ENCODE measurements around the gene INTS13. TPM values are rescaled to one million over a fixed set of nuclear protein-coding genes. Genes with fewer than 3 reads are reported as not detected.

Gene INTS13
- total and polyA plus RNA-seq, 2 of the 4 experiments (the other 2 are of a cell fraction) = 9.9 to 31.9 TPM

GRCh38 chr12:26855337-26855736 is 82.4 kb downstream of the INTS13 start:
- Histone ChIP-seq H4K8ac (ENCODE audit: low read depth in 2 of 2, low read length in 2 of 2) (no peak overlapping the region), H3K56ac (ENCODE audit: extremely low read depth, insufficient read depth, low read length) (no peak overlapping the region), H2BK120ac (ENCODE audit: low read depth, low read length) (no peak overlapping the region), H3K9ac (ENCODE audit: low read depth, low read length) (no peak overlapping the region), H3K9me3 (ENCODE audit: control insufficient read depth, insufficient read depth, low read length) (no peaks in the 10 kb centered on the region), H3K18ac (ENCODE audit: low read depth, low read length) (no peak overlapping the region), H3K36me3 (ENCODE audit: control insufficient read depth, insufficient read depth, low read length) (no peaks in the 10 kb centered on the region), H2BK20ac (ENCODE audit: low read depth, low read length) (no peak overlapping the region), H4K20me1 (ENCODE audit: insufficient read depth, low read length) (no peaks in the 10 kb centered on the region), H2BK5ac (ENCODE audit: low read depth, low read length, poor library complexity, severe bottlenecking) (no peak overlapping the region), H2AK5ac (ENCODE audit: low read depth, low read length) (no peak overlapping the region), H3K79me1 (ENCODE audit: low read depth in 1 of 2, low read length in 2 of 2) (no peaks in the 10 kb centered on the region), H4K5ac (ENCODE audit: low read depth, low read length) (no peak overlapping the region), H2AK9ac (replicated peaks; ENCODE audit: low read depth, low read length, poor library complexity) (no peak overlapping the region), H3K4me2 (ENCODE audit: low read depth, low read length) (no peak overlapping the region), H2BK15ac (ENCODE audit: low read depth, low read length) (no peak overlapping the region), H3K27me3 (ENCODE audit: control insufficient read depth, insufficient read depth, low read length) (peaks cover 13% of the 10 kb centered on the region), H2AFZ (replicated peaks; ENCODE audit: low read length, poor library complexity) (no peak overlapping the region), H3K23ac (ENCODE audit: low read depth, low read length) (no peak overlapping the region), H3K27ac (ENCODE audit: insufficient read depth, low read length) (no peak overlapping the region), H3K4me1 (ENCODE audit: control insufficient read depth, insufficient read depth, low read length) (0 out of 2 replicates have a peak, but pooled peaks cover 2% of the 10 kb centered on the region), H3K4me3 (ENCODE audit: insufficient read depth, low read depth, low read length) (no peak overlapping the region), H3K14ac (replicated peaks; ENCODE audit: low read depth, low read length) (no peak overlapping the region), H4K91ac (ENCODE audit: insufficient read depth, low read depth, low read length) (no peak overlapping the region), H3K9me1 (ENCODE audit: insufficient read depth, low read length) (0 out of 2 replicates have a peak, but pooled peaks cover 3% of the 10 kb centered on the region), H3K4ac (ENCODE audit: low read depth, low read length) (no peak overlapping the region)
- no peak for DNase-seq
- TF ChIP-seq USF2 (IDR thresholded peaks at IDR 0.05; ENCODE audit: low read depth, low read length) (no peak), BHLHE40 (IDR thresholded peaks at IDR 0.05; ENCODE audit: low read depth, low read length) (no peak), ELK1 (IDR thresholded peaks at IDR 0.05; ENCODE audit: borderline replicate concordance, low read depth, low read length) (no peak), MAFK (IDR thresholded peaks at IDR 0.05; ENCODE audit: low read depth, low read length) (no peak), RAD21 (IDR thresholded peaks at IDR 0.05; ENCODE audit: low read length) (no peak), MAZ (IDR thresholded peaks at IDR 0.05; ENCODE audit: borderline replicate concordance, low read depth, low read length) (no peak), RCOR1 (IDR thresholded peaks at IDR 0.05; ENCODE audit: insufficient replicate concordance, low read length) (no peak), FOS (IDR thresholded peaks at IDR 0.05; ENCODE audit: low read depth, low read length) (no peak), CTCF (conservative IDR thresholded peaks at IDR 0.05; ENCODE audit: low read depth, low read length) (no peak), CEBPB (IDR thresholded peaks at IDR 0.05; ENCODE audit: low read depth, low read length) (no peak), CHD1 (IDR thresholded peaks at IDR 0.05; ENCODE audit: low read depth, low read length) (no peak), SMC3 (IDR thresholded peaks at IDR 0.05; ENCODE audit: low read depth, low read length) (no peak), POLR2A (IDR thresholded peaks at IDR 0.05; ENCODE audit: low read depth, low read length) (no peak), RFX5 (IDR thresholded peaks at IDR 0.05; ENCODE audit: low read depth, low read length) (no peak), NFE2L2 (IDR thresholded peaks at IDR 0.05; ENCODE audit: low read depth, low read length) (no peak), MXI1 (IDR thresholded peaks at IDR 0.05; ENCODE audit: borderline replicate concordance, low read depth, low read length) (no peak)
- 50% methylated on average over 1 of the region's 1 CpG; no CpG with 5 or more reads in 1 of the 2 experiments for WGBS, 2 experiments (ENCODE audit: extremely low coverage in 2 of 2, insufficient read length in 1 of 2)
- BruUV-seq (replicated peaks) = no TSS peak
- ChIA-PET CTCF (no interaction called here), POLR2A (ENCODE audit: unreplicated experiment) (no interaction called here)
- no peak for ATAC-seq (ENCODE audit: low read depth)
- dilution Hi-C loops (cut with HindIII; ENCODE audit: low sequenced_read_pairs, unreplicated experiment) = no loop called here
- intact Hi-C loops (cut with micrococcal nuclease) = no loop called here
- in situ Hi-C loops (cut with MboI; ENCODE audit: low sequenced_read_pairs) = no loop called here

Measured in IMR-90 (cell line).